Keratinocyte (primary cell): ENCODE data around the gene DNAJC27. TPM values are rescaled to one million over a fixed set of nuclear protein-coding genes. Genes with fewer than 3 reads are reported as not detected.
"Not testable (repeated sequence)": the region's sequence is repeated elsewhere in the genome, so short reads cannot be mapped to it uniquely, and the experiment has no call there.

Source experiments
- DNase-seq: peaks from one replicate; pipeline ENCODE4 v3.0.0-alpha.2; 2011; ENCODE audit warnings: low read depth, missing footprints, low spot score
- FAIRE-seq: peaks from 2 replicates; lab custom pipeline; 2011; peaks lifted over from hg19 to GRCh38; lab: Jason Lieb, UNC
- H2AFZ ChIP-seq: 2 replicates; pipeline ENCODE4 v1.6.0; 2012; ENCODE audit warnings: low read length, control low read depth, inconsistent platforms; ENCODE audit not compliant: control insufficient read depth
- H3K27ac ChIP-seq: 2 replicates; pipeline ENCODE4 v1.5.1; 2011; ENCODE audit warnings: low read length; ENCODE audit not compliant: control insufficient read depth, insufficient read depth
- H3K27me3 ChIP-seq: 3 replicates; pipeline ENCODE4 v1.6.0; 2011; ENCODE audit warnings: low read length; ENCODE audit not compliant: control insufficient read depth, insufficient read depth; ENCODE audit errors: extremely low read depth
- H3K36me3 ChIP-seq, 2 experiments: 2 replicates in 1 of 2; 3 replicates in 1 of 2; pipeline ENCODE4 v1.5.1; 2011; ENCODE audit warnings: low read length in 2 of 2, mild to moderate bottlenecking in 1 of 2; ENCODE audit not compliant: control insufficient read depth in 2 of 2, insufficient read depth in 2 of 2; ENCODE audit errors: extremely low read depth in 1 of 2
- H3K4me1 ChIP-seq: 3 replicates; pipeline ENCODE4 v1.5.1; 2011; ENCODE audit warnings: low read length; ENCODE audit not compliant: control insufficient read depth, insufficient read depth; ENCODE audit errors: extremely low read depth
- H3K4me2 ChIP-seq: 3 replicates; pipeline ENCODE4 v1.6.0; 2011; ENCODE audit warnings: low read depth, low read length; ENCODE audit not compliant: control insufficient read depth, insufficient read depth; ENCODE audit errors: extremely low read depth
- H3K4me3 ChIP-seq, 3 experiments: fragments of 200-600 bp in 1 of 3; sonication (generic) in 1 of 3; 2 replicates in 2 of 3; 3 replicates in 1 of 3; pipeline ENCODE4 v1.5.1; 2011 to 2016; ENCODE audit warnings: low read length in 3 of 3, mild to moderate bottlenecking in 3 of 3, control low read depth in 2 of 3, inconsistent platforms in 1 of 3, low read depth in 1 of 3, mixed read lengths in 1 of 3, mixed run types in 1 of 3, moderate library complexity in 1 of 3; ENCODE audit not compliant: control insufficient read depth in 2 of 3, insufficient read depth in 2 of 3; ENCODE audit errors: extremely low read depth in 1 of 3
- H3K79me2 ChIP-seq: 2 replicates; pipeline ENCODE4 v1.6.0; 2012; ENCODE audit warnings: low read length; ENCODE audit not compliant: control insufficient read depth, insufficient read depth
- H3K9ac ChIP-seq: 3 replicates; pipeline ENCODE4 v1.6.0; 2011; ENCODE audit warnings: low read length; ENCODE audit not compliant: control insufficient read depth, insufficient read depth; ENCODE audit errors: extremely low read depth
- H3K9me1 ChIP-seq: 3 replicates; pipeline ENCODE4 v1.6.0; 2011; ENCODE audit warnings: low read length; ENCODE audit not compliant: control insufficient read depth, insufficient read depth; ENCODE audit errors: extremely low read depth
- H3K9me3 ChIP-seq: 2 replicates; pipeline ENCODE4 v1.5.1; 2012; ENCODE audit warnings: low read depth, low read length; ENCODE audit not compliant: control insufficient read depth
- H4K20me1 ChIP-seq: 3 replicates; pipeline ENCODE4 v1.6.0; 2011; ENCODE audit warnings: low read length; ENCODE audit not compliant: control insufficient read depth, insufficient read depth; ENCODE audit errors: extremely low read depth
- EZH2 ChIP-seq: IDR thresholded peaks from one replicate; pipeline ENCODE4 v1.6.1; 2012; ENCODE audit warnings: inconsistent platforms, mild to moderate bottlenecking, low read length, moderate library complexity
- dilution Hi-C: fragments of 300-500 bp; cut with MboI; formaldehyde crosslinking; loops from one replicate; pipeline ENCODE4 v1.7.0; 2020; ENCODE audit warnings: low sequenced_read_pairs; ENCODE audit not compliant: extremely low pct_ligation_motif_present
- polyA plus RNA-seq, 5 experiments: library from polyadenylated mRNA; depleted of rRNA in 3 of 5; stranded (reverse) in 3 of 5; stranded (forward) in 1 of 5; unstranded in 1 of 5; fragments of >200 nt; gene quantifications; 1 replicate in 1 of 5; 2 replicates in 3 of 5; 3 replicates in 1 of 5; pipeline versions ENCODE4 v1.2.1 to v1.2.3, GENCODE V29; 2011 to 2012; ENCODE audit warnings: missing spikeins in 2 of 5, low read depth in 1 of 5, low replicate concordance in 1 of 5
- TF ChIP-seq, protein P1 (sequence below), 3 experiments: IDR thresholded peaks in 1 of 3; conservative IDR thresholded peaks in 1 of 3; optimal IDR thresholded peaks in 1 of 3; 2 replicates in 2 of 3; 3 replicates in 1 of 3; pipeline versions ENCODE3 to v1.5.1; 2011; ENCODE audit warnings: low read length in 3 of 3, mild to moderate bottlenecking in 3 of 3, moderate library complexity in 2 of 3, control low read depth in 1 of 3, inconsistent platforms in 1 of 3; ENCODE audit not compliant: insufficient read depth in 2 of 3; ENCODE audit errors: extremely low read depth in 1 of 3

The DNAJC27 gene
- polyA plus RNA-seq, 1 donor (not counting 4 experiments of a cell fraction or from before 2014, with no cell fraction given): 3.4 TPM

DNA sequence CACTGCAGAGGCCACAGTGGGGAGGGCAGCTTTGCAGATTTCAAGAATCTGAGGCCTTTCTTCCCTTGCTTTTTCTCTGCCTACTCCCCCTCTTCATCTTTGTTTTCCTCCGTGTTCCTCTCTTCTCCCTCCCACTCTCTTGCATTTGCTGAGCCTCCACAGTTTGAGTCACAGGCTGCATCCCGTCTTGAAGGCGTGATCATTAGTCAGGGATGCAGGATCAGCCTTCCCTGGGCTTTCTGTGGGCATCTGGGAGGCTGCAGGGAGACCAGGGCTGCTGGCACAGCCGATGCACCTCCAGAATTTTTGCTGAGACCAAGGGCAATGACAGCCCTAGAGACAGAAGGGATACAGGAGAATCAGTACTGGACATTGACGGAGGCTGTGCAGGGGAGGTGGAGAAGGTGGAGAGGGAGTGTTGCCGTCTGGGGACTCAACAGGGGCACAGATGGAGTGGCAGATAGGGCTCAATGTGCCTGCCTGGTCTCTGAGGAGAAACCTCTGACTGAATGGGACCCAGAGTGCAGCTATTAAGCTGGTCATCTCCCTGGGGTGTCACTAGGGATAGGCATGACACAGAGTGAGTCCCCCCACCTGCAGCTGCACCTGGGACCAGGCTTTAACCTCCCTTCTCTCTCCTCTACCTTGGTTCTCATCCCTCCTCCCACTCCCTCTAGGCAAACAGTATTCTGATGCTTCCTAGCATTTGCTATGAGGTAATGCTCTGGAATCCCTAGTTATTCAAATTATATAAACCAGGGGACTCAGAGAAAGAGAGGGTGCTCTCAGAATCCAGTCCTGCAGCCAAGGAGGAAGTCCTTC is 29.0 kb upstream of the DNAJC27 start:
- FAIRE-seq (no peak), DNase-seq (no peak)
- Histone ChIP-seq H3K4me2 (no peak overlapping the region), H3K36me3 (no peaks in the 10 kb centered on the region), H3K9ac (no peak overlapping the region), H3K9me1 (no peaks in the 10 kb centered on the region), H4K20me1 (no peaks in the 10 kb centered on the region), H2AFZ (no peak overlapping the region), H3K27ac (no peak overlapping the region), H3K79me2 (no peaks in the 10 kb centered on the region), H3K4me3 (no peak overlapping the region), H3K27me3 (peaks cover 8% of the 10 kb centered on the region), H3K4me1 (no peaks in the 10 kb centered on the region), H3K9me3 (no peaks in the 10 kb centered on the region)
- TF ChIP-seq, protein P1, sequence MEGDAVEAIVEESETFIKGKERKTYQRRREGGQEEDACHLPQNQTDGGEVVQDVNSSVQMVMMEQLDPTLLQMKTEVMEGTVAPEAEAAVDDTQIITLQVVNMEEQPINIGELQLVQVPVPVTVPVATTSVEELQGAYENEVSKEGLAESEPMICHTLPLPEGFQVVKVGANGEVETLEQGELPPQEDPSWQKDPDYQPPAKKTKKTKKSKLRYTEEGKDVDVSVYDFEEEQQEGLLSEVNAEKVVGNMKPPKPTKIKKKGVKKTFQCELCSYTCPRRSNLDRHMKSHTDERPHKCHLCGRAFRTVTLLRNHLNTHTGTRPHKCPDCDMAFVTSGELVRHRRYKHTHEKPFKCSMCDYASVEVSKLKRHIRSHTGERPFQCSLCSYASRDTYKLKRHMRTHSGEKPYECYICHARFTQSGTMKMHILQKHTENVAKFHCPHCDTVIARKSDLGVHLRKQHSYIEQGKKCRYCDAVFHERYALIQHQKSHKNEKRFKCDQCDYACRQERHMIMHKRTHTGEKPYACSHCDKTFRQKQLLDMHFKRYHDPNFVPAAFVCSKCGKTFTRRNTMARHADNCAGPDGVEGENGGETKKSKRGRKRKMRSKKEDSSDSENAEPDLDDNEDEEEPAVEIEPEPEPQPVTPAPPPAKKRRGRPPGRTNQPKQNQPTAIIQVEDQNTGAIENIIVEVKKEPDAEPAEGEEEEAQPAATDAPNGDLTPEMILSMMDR (optimal IDR thresholded peaks at IDR 0.05 in 1 of 3, IDR thresholded peaks at IDR 0.05 in 1 of 3, conservative IDR thresholded peaks at IDR 0.05 in 1 of 3; ENCODE audit: extremely low read depth in 1 of 3, insufficient read depth in 2 of 3, low read length in 3 of 3): no peak
- TF ChIP-seq EZH2: no peak
- dilution Hi-C loops: no loop called here

DNA sequence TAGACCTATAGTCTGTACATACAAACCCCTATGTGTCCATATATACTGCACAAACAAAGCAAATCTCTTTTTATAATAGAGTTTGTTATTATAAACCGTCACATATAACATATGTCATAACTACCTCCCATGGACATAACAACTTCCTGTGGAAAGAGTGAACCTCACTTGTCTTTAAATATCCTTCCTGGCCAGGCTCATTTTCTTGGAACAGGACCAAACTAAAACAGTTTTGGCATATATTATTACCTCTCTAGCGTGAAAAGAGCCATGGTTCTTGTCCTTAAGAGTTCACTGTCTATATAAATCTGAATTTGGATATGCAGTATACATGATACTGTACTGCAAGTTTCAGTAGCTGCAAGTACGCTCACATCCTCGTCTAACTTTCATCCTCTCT is 28.3 kb upstream of the DNAJC27 start:
- H3K79me2 ChIP-seq: no peaks in the 10 kb centered on the region
- H3K4me1 ChIP-seq: no peaks in the 10 kb centered on the region
- no peak for TF ChIP-seq EZH2
- TF ChIP-seq, protein P1 (optimal IDR thresholded peaks at IDR 0.05 in 1 of 3, IDR thresholded peaks at IDR 0.05 in 1 of 3, conservative IDR thresholded peaks at IDR 0.05 in 1 of 3; ENCODE audit: extremely low read depth in 1 of 3, insufficient read depth in 2 of 3, low read length in 3 of 3): no peak
- peaks cover 8% of the 10 kb centered on the region for H3K27me3 ChIP-seq
- no peaks in the 10 kb centered on the region for H4K20me1 ChIP-seq
- no peaks in the 10 kb centered on the region for H3K36me3 ChIP-seq
- FAIRE-seq (no peak), DNase-seq (no peak)
- H3K27ac ChIP-seq: no peak overlapping the region
- dilution Hi-C loops: no loop called here
- H3K4me3 ChIP-seq: no peak overlapping the region
- H2AFZ ChIP-seq: no peak overlapping the region
- no peak overlapping the region for H3K9ac ChIP-seq
- no peaks in the 10 kb centered on the region for H3K9me3 ChIP-seq
- no peak overlapping the region for H3K4me2 ChIP-seq
- no peaks in the 10 kb centered on the region for H3K9me1 ChIP-seq

DNA sequence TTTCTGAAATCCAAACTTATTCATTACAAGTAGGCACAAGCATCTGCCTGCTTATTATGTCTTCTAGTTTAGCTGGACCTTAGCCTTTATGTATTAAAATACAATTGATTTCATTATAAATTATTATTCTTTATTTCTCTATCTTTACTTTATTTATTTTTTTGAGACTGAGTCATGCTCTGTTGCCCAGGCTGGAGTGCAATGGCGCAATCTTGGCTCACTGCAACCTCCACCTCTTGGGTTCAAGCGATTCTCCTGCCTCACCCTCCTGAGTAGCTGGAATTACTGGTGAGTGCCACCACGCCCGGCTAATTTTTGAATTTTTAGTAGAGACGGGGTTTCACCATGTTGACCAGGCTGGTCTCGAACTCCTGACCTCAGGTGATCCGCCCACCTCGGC is 27.3 kb upstream of the DNAJC27 start:
- DNase-seq, H3K27ac ChIP-seq, H3K9me1 ChIP-seq, H2AFZ ChIP-seq, dilution Hi-C loops, H3K4me2 ChIP-seq, FAIRE-seq, H3K9ac ChIP-seq, H3K9me3 ChIP-seq, H4K20me1 ChIP-seq, H3K27me3 ChIP-seq, H3K36me3 ChIP-seq, H3K4me1 ChIP-seq, H3K4me3 ChIP-seq, H3K79me2 ChIP-seq: not testable (repeated sequence)
